Calu3 (cell line): ENCODE measurements around the gene FGF7. TPM values are rescaled to one million over a fixed set of nuclear protein-coding genes. Genes with fewer than 3 reads are reported as not detected.
"Not testable (repeated sequence)": the region's sequence is repeated elsewhere in the genome, so short reads cannot be mapped to it uniquely, and the experiment has no call there.

Experiments used
- BruUV-seq: library from RNA; stranded (reverse); fragments of 400-500 nt; replicated peaks from 2 replicates; lab custom pipeline; 2021; lab: Mats Ljungman, UMichigan
- CTCF ChIA-PET: fragments of 300-600 bp; sonication (Branson Sonifier 250); formaldehyde crosslinking; loops from one replicate; lab custom pipeline; 2022; ENCODE audit warnings: antibody characterized with exemption; lab: Charles Lee
- DNase-seq: peaks from one replicate; pipeline ENCODE4 v3.0.0; 2022
- H3K27ac Mint-ChIP-seq: one replicate; pipeline ENCODE4 v1.8.0; 2022; ENCODE audit warnings: mixed read lengths; ENCODE audit not compliant: unreplicated experiment
- H3K27me3 Mint-ChIP-seq: one replicate; pipeline ENCODE4 v1.8.0; 2022; ENCODE audit warnings: mixed read lengths; ENCODE audit not compliant: unreplicated experiment
- H3K36me3 Mint-ChIP-seq: one replicate; pipeline ENCODE4 v1.8.0; 2022; ENCODE audit warnings: mild to moderate bottlenecking, moderate library complexity, mixed read lengths; ENCODE audit not compliant: insufficient read depth, unreplicated experiment
- H3K4me1 Mint-ChIP-seq: one replicate; pipeline ENCODE4 v1.8.0; 2022; ENCODE audit warnings: mild to moderate bottlenecking, low read depth, mixed read lengths; ENCODE audit not compliant: unreplicated experiment
- H3K4me3 Mint-ChIP-seq: one replicate; pipeline ENCODE4 v1.8.0; 2022; ENCODE audit warnings: mild to moderate bottlenecking, low read depth, moderate library complexity, mixed read lengths; ENCODE audit not compliant: unreplicated experiment
- H3K9me3 Mint-ChIP-seq: one replicate; pipeline ENCODE4 v1.8.0; 2022; ENCODE audit warnings: low read depth, mixed read lengths; ENCODE audit not compliant: unreplicated experiment
- CTCF ChIP-seq: fragments of 200-600 bp; IDR thresholded peaks from one replicate; pipeline ENCODE4 v1.8.0; 2022; ENCODE audit warnings: antibody characterized with exemption; ENCODE audit not compliant: unreplicated experiment
- intact Hi-C: fragments of 100-400 bp; cut with micrococcal nuclease; formaldehyde crosslinking; loops from one replicate; pipeline ENCODE4 v1.10.0; 2022; ENCODE audit not compliant: unreplicated experiment
- total RNA-seq: library from RNA; stranded (reverse); gene quantifications from 2 replicates; pipeline ENCODE4 v1.2.3, GENCODE V29; 2022

FGF7 gene
- total RNA-seq, 1 experiment from 2014 or later, result not detected

GRCh38 chr15:49383266-49383665 lies 39.8 kb upstream of the FGF7 start:
- no TSS peak for BruUV-seq
- no peak for DNase-seq
- Mint-ChIP-seq H3K4me1 (no peaks in the 10 kb centered on the region), H3K27me3 (no peaks in the 10 kb centered on the region), H3K27ac (no peak overlapping the region), H3K9me3 (peaks cover 3% of the 10 kb centered on the region), H3K36me3 (no peaks in the 10 kb centered on the region), H3K4me3 (no peak overlapping the region)
- CTCF ChIA-PET, result no interaction called here
- intact Hi-C loops, result no loop called here
- no peak for TF ChIP-seq CTCF

- DNase-seq, result no peak
- Mint-ChIP-seq H3K9me3 (peaks cover 3% of the 10 kb centered on the region), H3K36me3 (no peaks in the 10 kb centered on the region), H3K27me3 (no peaks in the 10 kb centered on the region), H3K4me3 (no peak overlapping the region), H3K27ac (no peak overlapping the region), H3K4me1 (no peaks in the 10 kb centered on the region)
- intact Hi-C loops, result no loop called here
- CTCF ChIA-PET, result no interaction called here
- no peak for TF ChIP-seq CTCF
- BruUV-seq, result no TSS peak
Observed at GRCh38 chr15:49387471-49387870, 35.6 kb upstream of the FGF7 start.

- H3K27me3 Mint-ChIP-seq, result peaks cover 13% of the 10 kb centered on the region
- H3K36me3 Mint-ChIP-seq, CTCF ChIA-PET, DNase-seq, H3K9me3 Mint-ChIP-seq, H3K27ac Mint-ChIP-seq, H3K4me3 Mint-ChIP-seq, BruUV-seq, intact Hi-C loops, H3K4me1 Mint-ChIP-seq: not testable (repeated sequence)
Observed at GRCh38 chr15:49402515-49403296, 20.3 kb upstream of the FGF7 start.

- CTCF ChIA-PET, result no interaction called here
- no peak for DNase-seq
- H3K36me3 Mint-ChIP-seq, result no peaks in the 10 kb centered on the region
- no peaks in the 10 kb centered on the region for H3K4me1 Mint-ChIP-seq
- H3K27me3 Mint-ChIP-seq, result peaks cover 13% of the 10 kb centered on the region
- no peak overlapping the region for H3K4me3 Mint-ChIP-seq
- no peak for TF ChIP-seq CTCF
- no peak overlapping the region for H3K27ac Mint-ChIP-seq
- H3K9me3 Mint-ChIP-seq, result peaks cover 2% of the 10 kb centered on the region
- intact Hi-C loops, result no loop called here
- no TSS peak for BruUV-seq
Observed at GRCh38 chr15:49406352-49407118, 16.5 kb upstream of the FGF7 start.

- Mint-ChIP-seq H3K27ac (no peak overlapping the region), H3K9me3 (no peaks in the 10 kb centered on the region), H3K4me3 (no peak overlapping the region), H3K36me3 (no peaks in the 10 kb centered on the region), H3K4me1 (no peaks in the 10 kb centered on the region), H3K27me3 (no peaks in the 10 kb centered on the region)
- BruUV-seq, result no TSS peak
- TF ChIP-seq CTCF, result no peak
- no peak for DNase-seq
- CTCF ChIA-PET, result no interaction called here
- intact Hi-C loops, result no loop called here
Observed at GRCh38 chr15:49410641-49411040, 12.4 kb upstream of the FGF7 start.
